Kasumi-1 (cell line): Measurements from ENCODE around the gene SRF.
A peak's percentile ranks its signal among the peaks of the same experiment; 100 is the strongest.
"Not testable (repeated sequence)": the region's sequence is repeated elsewhere in the genome, so short reads cannot be mapped to it uniquely, and the experiment has no call there.

Experiments
- DNase-seq, 2 experiments: peaks; one replicate each; lab custom pipeline; 2025; lab: John Stamatoyannopoulos, UW

The SRF gene

GRCh38 chr6:43170931-43171706 is at the start of gene SRF:
Gene SRF (plus strand): TSS chr6:43171269. CDS start chr6:43171657, 388 bp downstream.
- peak; percentile 99 for DNase-seq

DNA sequence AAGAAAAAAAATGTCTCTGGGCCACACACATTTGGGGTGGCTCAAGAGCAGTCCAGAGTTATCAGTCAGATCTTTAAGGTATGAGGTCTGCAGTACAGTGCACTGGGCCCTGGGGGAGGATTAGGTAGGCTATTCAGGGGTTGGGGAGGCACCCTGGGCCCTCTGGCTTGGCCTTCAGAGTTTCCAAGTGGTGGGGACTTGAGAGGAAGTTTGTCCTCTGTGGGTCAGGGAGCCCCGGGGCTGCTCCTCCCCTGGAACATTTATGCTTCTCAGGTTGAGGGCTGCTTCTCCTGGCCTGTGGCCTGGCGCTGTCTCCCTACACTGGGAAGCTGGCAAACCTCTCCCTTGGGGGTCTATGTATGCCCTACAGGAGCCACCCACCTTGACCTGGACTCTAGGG is 48.9 kb upstream of the SRF start:
- DNase-seq = no peak

DNA sequence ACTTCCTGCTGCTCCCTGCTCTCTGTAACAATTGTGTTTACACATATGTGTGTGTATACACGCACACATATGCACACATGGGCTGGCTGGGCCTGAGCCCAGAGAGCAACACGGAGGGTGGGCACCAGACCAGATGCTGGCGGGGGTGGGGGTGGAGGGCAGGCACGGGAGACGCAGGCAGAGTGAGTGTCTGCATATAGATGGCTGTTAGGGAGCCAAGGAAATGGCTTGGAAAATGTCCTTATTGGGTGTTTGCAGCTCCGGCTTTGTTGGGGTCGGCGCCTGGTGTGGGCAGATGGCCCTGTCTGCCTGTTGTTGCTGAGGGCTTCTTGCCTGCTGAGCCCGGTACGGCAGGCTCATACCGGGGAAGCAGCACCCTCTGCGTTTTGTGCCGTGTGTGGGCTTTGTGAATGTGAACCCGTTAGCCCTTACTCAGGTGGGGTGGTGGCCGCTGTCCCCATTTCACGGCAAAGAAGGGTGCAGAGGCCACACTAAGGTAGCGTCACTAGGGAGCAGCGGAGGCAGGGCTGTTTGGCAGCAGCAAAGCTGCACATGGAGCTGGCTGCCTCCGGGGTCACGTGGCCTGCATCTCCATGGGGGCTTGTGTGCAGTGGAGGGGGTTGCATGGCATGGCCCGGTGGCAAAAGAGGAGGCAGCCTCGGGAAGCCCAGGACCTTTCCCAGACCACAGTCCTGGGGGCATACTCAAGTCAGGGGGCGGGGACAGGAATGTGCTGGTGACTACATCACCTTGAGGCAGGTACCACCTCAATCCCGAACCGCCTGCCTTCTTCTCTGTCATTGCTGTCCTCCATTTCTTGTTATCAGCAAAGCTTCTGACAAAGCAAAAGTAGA is 47.4 kb upstream of the SRF start:
- DNase-seq = no peak

- DNase-seq = no peak
Observed at GRCh38 chr6:43124481-43124880, 46.6 kb upstream of the SRF start.

GRCh38 chr6:43125119-43125518 is 46.0 kb upstream of the SRF start:
- no peak for DNase-seq

- no peak for DNase-seq
Observed at GRCh38 chr6:43125555-43125954, 45.5 kb upstream of the SRF start.

DNA sequence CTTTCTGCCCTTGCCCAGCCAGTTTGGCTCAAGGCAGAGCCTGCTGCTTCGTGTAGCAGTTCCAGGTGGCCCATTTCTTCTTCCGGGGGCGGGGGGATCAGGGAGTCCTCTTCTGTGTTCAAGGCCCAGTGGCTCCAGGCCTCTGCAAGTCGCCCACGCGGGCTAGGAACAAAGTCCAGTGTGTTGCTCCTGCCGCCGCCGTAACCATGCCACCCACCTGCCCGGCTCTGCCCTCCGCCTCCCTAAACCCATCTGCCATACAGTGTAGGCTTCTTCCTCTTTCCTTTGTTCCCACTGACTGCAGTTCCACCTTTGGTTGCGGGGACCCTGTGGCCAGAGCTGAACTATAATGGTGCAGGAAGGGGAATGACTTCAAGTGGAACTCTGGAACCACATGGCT is 43.9 kb upstream of the SRF start:
- no peak for DNase-seq

- DNase-seq = no peak
Observed at GRCh38 chr6:43127877-43128276, 43.2 kb upstream of the SRF start.

- no peak for DNase-seq
Observed at GRCh38 chr6:43128926-43129325, 42.1 kb upstream of the SRF start.

- peak; percentile 44 to 56 for DNase-seq
Observed at GRCh38 chr6:43129434-43130194, 41.5 kb upstream of the SRF start.

GRCh38 chr6:43130429-43130828 is 40.6 kb upstream of the SRF start:
- no peak for DNase-seq

DNA sequence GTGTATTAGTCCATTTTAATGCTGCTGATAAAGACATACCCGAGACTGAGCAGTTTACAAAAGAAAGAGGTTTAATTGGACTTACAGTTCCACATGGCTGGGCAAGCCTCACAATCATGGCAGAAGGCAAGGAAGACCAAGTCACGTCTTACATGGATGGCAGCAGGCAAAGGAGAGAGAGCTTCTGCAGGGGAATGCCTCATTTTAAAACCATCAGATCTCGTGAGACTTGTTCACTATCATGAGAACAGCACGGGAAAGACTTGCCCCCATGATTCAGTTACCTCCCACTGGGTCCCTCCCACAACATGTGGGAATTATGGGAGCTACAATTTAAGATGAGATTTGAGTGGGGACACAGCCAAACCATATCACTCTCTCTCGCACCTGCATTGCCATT is 39.7 kb upstream of the SRF start:
- not testable (repeated sequence) for DNase-seq

- DNase-seq = no peak
Observed at GRCh38 chr6:43138267-43138666, 32.8 kb upstream of the SRF start.

DNA sequence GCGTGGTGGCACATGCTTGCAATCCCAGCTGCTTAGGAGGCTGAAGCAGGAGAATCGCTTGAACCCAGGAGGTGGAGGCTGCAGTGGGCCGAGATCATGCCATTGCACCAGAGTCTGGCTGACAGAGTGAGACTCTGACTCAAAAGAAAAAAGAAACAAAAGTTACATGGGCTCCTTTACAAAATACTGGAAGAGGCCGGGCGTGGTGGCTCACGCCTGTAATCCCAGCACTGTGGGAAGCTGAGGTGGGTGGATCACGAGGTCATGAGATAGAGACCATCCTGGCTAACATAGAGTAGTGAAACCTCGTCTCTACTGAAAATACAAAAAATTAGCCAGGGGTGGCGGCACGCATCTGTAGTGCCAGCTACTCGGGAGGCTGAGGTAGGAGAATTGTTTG is 31.1 kb upstream of the SRF start:
- not testable (repeated sequence) for DNase-seq

GRCh38 chr6:43141644-43142043 is 29.4 kb upstream of the SRF start:
- DNase-seq = no peak

- no peak for DNase-seq
Observed at GRCh38 chr6:43142101-43142500, 29.0 kb upstream of the SRF start.

GRCh38 chr6:43143235-43144128 is 27.6 kb upstream of the SRF start:
- peak; percentile 82 to 83 for DNase-seq

DNA sequence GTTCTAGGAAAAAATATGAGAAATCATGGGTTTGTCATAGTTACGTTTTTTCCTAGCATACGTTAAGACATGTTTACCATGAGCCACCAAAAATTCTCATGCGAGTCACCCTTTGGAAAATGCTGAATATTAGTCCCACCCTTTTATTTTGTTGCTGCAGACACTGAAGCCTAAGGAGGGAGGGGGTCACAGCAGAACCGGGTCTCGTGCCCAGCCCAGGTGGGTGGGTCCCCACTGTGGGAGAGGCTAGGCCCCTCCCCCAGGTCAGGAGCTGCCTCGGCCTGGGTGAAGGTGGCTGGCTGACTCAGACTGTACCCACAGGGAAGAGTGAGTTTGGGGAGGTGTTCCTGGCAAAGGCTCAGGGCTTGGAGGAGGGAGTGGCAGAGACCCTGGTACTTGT is 26.2 kb upstream of the SRF start:
- DNase-seq = no peak

GRCh38 chr6:43146261-43146660 is 24.8 kb upstream of the SRF start:
- no peak for DNase-seq

GRCh38 chr6:43146709-43147688 is 24.1 kb upstream of the SRF start:
- no peak for DNase-seq
